HG02642 (cell line): ENCODE results near the gene DQX1.
"Not testable (repeated sequence)": the region's sequence is repeated elsewhere in the genome, so short reads cannot be mapped to it uniquely, and the experiment has no call there.

Experiments used
- ATAC-seq: cut with Tn5 transposase; IDR thresholded peaks from one replicate; pipeline ENCODE4 v1.9.1; 2021; ENCODE audit warnings: mild to moderate bottlenecking; ENCODE audit not compliant: unreplicated experiment, poor library complexity

DQX1 gene

DNA sequence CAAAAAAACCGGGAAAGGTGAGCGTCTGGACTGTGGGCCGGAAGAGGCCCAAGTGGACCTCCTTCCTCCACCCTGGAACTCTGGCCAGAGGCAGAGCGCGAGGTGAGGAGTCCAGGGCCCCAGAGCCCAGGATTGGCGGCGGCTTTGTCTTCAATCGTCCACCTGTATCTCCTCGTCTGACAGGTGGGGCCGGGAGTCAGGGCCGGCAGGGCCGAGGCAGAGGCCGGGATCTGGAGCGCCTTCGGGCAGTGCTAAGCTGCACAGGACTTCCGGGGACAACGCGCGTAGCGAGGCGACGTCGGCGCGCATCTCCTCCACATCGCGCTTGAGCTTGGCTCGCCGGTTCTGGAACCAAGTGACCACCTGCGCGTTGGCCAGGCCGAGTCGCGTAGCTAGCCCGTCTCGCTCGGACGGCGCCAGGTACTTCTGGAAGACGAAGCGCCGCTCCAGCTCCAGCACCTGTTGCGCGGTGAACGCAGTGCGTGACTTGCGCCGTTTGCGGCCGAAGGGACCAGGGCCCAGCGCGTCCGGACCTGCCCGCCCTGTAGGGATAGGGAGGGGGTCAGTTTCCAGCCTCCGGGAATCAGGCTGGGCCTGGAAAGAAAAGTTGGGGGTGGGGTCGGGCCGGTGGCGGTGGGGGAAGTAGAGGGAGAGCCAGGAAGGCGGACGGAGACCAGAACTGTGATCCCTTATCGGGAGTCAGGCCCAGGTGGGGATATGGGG, 28.1 kb downstream of the DQX1 start:
- no peak for ATAC-seq

DNA sequence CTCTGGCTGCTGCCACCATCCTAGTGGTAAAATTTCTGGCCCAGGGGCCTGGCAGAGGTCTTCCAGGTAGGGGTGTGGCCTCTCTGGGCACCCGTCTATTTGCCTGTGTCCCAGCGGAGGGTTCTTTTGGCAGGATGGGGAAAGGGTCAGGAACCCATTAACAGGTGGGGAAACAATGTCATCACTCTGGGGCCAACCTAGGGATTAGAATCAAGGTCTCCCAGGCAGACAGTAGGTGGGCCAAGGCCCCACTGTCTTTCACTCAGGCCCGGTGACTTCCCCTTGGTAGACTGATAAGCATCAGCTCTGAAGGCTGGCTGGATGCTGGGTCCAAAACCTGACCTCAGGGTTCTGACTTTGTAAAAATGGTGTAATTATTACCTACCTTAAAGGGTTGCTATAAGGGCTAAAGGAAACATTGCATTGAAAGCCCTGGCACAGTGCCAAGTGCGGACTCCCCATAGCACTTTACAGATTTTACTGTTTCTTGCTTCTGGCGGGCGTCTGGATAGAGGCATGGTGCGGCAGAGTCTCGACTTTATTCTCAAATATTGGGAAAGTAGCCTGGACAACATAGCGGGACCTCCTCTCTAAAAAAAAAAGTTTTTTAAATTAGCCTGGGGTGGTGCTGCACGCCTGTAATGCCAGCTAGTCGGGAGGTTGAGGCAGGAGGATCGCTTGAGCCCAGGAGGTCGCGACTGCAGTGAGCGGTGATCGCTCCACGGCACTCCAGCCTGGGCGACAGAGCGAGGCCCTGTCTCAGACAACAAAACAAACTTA, 28.8 kb downstream of the DQX1 start:
- ATAC-seq: no peak

DNA sequence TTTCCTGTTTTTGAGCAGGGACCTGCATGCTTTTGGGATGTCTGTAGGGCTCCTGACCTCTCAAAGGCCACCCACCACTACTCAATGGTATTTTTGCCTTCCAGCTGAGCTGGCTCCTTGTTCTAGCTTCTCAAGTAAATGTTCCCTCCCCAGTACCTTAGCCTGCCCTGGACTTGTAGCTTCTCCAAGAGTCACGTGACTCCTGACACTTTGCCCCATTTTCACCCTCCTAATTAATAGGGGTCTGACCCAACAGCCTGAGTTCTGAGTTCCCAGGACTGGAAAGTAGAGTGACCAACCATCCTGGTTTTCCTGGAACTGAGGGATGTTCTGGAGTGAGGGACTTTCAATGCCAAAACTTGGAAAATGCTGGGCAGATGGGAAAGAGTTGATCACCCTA, 30.6 kb downstream of the DQX1 start:
- ATAC-seq: no peak

DNA sequence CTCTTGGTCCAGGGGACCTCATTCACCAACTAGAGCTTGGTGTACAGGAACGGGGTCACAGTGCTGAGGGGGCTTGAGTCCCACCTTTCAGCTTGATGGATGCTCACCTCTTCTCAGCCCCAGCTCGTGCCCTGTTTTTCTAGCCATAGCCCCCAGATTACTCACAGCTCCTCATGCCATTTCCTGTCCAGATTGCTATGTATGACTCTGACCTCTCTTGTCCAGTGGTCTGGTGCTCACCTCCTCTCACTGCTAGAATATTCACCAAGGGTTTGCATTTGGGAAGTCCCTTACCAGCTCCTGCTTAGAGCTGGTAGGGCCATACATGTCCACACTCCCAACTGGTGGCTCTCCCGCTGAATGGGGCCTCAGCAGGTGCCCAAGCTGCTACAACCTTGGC, 32.5 kb downstream of the DQX1 start:
- ATAC-seq: no peak

DNA sequence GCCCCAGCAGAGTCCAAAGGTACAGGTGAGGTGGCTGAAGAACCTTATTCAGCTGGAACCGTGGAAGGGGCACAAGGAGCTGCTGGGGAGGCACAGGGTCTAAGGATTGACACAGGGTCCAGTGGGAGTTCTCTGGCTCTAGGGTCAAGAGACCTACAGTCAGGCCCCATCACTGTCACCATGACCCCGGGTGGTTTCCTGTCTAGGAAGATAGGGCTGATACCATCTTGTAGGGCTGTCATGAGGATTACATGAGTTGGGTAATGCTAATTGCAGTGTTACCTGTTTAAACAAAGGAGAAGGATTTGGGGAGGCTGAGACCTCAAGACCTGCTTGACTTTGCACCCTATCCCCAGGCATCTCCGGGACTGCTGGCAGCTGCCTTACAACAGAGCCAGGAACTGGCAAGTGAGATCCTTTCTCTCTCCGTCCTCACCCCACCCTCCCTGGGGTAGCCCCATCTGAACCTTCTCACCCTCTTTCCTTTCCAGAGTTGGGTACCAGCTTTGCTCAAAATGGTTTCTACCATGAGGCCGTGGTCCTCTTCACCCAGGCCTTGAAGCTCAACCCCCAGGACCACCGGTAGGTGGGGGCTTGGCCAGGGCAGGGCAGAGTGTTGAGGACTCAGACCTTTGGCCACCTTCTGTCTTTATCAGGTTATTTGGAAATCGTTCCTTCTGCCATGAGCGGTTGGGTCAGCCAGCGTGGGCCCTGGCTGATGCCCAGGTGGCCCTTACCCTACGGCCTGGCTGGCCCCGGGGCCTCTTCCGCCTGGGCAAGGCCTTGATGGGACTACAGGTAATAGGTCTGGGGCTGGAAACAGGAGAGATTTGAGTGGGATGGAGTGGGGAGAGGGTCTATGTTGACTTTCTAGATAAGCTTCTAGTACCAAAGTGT, 34.1 kb downstream of the DQX1 start:
- no peak for ATAC-seq

- ATAC-seq: no peak
Measured at GRCh38 chr2:74489906-74490305, 36.1 kb downstream of the DQX1 start.

- ATAC-seq: no peak
Measured at GRCh38 chr2:74488643-74489481, 37.2 kb downstream of the DQX1 start.

DNA sequence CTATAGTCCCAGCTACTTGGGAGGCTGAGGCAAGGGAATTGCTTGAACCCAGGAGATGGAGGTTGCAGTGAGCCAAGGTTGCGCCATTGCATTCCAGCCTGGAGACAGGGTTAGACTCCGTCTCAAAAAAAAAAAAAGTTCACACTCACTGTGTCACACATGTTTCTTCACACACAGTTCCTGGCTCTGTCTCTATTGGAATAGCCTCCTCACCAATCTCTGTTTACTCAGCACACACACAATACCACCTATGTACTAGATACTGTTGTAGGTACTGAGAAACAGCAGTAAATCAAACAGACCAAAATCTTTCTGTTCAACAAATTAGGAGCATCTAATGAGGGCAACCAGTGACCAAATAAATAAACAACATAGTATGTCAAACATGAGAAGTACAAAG, 39.9 kb downstream of the DQX1 start:
- ATAC-seq: no peak

GRCh38 chr2:74483675-74484164, 42.3 kb downstream of the DQX1 start:
- ATAC-seq: not testable (repeated sequence)

DNA sequence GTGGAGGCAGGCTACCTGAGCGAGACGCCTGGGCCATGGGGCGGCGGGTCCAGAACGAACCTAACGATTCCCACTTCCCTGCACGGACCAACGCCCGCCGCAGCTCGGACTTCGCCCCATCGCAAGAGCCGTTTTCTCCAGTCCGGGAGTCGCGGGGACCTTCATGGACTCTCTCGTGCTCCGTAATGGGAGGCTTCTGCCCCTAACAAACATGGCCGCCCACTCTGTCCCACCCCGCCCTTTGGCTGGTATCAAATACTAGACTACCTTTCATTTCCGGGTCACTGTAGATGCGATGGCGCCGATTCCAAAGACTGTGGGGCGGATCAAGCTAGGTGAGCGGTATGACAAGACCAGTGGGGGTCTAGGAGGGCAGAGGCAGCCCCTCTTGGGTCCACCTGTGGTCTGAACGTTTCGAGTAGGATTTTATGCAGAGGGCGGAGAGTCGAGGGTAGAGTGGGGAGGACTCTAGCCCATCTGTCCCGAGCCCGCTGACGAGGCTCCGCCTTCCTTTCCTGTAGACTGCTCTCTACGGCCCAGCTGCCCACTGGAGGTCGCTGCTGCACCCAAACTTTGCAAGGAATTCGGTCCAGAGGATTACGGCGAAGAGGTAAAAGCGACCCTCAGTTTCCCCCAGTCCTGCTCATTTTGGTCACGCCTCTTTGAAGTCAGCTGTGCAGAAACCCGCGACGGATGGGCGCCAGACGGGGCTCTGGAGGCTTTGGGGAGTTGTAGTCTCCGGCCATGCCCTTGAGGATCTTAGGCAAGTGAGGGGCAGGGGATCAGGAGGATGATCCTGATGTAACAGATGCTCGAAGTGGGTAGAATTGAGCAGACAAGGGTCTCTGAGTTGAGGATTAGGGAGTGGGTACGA, 43.0 kb downstream of the DQX1 start, which contains the start of the genes CCDC142 and TTC31:
CCDC142 (minus strand) TSS at position 198 of the 874 bp plus-strand sequence; CDS start at position 37, 161 bp downstream.
TTC31 (plus strand) TSS at position 281 of the 874 bp plus-strand sequence; CDS start at position 296, 15 bp downstream.
- ATAC-seq: peak; percentile 90

GRCh38 chr2:74481961-74482800, 43.9 kb downstream of the DQX1 start:
- peak; percentile 43 for ATAC-seq

DNA sequence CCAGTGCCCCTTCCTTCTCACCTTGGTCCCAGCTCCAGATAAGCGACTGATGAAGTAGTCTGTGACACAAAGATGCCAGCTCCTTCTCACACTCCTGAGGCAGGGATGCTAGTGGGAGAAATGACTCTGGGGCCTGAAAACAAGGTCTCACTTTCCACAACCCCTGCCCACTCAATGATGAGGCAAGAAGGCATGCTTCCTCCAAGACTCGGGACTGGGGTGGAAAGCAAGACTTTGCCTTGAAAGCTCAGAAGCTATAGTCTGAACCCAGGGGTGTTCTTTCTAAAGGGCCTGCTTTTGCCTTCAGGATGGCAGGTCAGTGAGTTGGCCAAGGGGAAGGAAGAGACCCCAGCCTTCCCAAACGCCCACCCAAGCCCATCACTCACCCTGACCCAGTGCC, 44.6 kb downstream of the DQX1 start:
- no peak for ATAC-seq

DNA sequence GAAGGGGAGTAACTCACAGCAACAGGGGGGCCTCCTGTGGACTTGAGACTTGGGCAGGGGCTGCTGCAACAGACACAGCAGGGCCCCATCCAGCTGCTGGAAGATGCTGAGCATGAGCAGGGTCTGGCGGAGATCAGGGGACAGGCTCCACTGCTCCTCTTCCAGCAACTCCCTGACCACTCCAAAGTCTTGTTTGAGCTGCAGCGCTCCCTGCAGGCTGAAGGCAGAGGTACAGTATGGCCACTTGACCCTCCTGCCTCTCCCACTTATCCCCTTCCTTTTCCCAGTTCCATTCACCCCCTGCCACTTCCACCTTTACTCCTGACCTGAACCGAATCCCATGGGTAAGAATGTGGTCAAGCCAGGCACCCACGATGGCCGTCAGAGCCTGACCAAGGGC, 51.1 kb downstream of the DQX1 start:
- ATAC-seq: no peak

- ATAC-seq: no peak
Measured at GRCh38 chr2:74474481-74474880, 51.5 kb downstream of the DQX1 start.

GRCh38 chr2:74472945-74473258, 53.1 kb downstream of the DQX1 start:
- ATAC-seq: no peak

GRCh38 chr2:74472086-74472944, 53.7 kb downstream of the DQX1 start, which contains the start of gene MRPL53:
MRPL53 (minus strand) TSS chr2:74472680; CDS start chr2:74472660, 20 bp downstream.
- ATAC-seq: peak; percentile 85
